ENCODE data around the gene CGB2. TPM values are rescaled to one million over a fixed set of nuclear protein-coding genes. Genes with fewer than 3 reads are reported as not detected.

Gene CGB2
- total and polyA plus RNA-seq, 2 of the 13 experiments (the other 11 are each of a cell fraction or from before 2014, with no cell fraction given): not detected

GRCh38 chr19:48992581-48993174, 39.0 kb upstream of the CGB2 start (continued):
- TF ChIP-seq ZBTB40 (IDR thresholded peaks at IDR 0.05) (no peak), ZBTB40 (CRISPR knock-in tag; IDR thresholded peaks at IDR 0.05) (peak; percentile 30; the same call in 1 of the 2 replicates), ATF7 (IDR thresholded peaks at IDR 0.05) (no peak), ATF7 (CRISPR knock-in tag; IDR thresholded peaks at IDR 0.05) (0 out of 2 replicates have a peak, but pooled peaks have one; percentile 8), AGO2 (optimal IDR thresholded peaks at IDR 0.05; ENCODE audit: low read depth, low read length) (no peak), ETV6 (CRISPR knock-in tag; conservative IDR thresholded peaks at IDR 0.05) (no peak; the same call in 1 of the 2 replicates), ZNF503 (CRISPR knock-in tag; IDR thresholded peaks at IDR 0.05) (no peak), SIN3A (IDR thresholded peaks at IDR 0.05; ENCODE audit: borderline replicate concordance, low read depth, low read length) (no peak), ZNF256 (CRISPR knock-in tag; conservative IDR thresholded peaks at IDR 0.05) (no peak), SETDB1 (CRISPR knock-in tag; IDR thresholded peaks at IDR 0.05; ENCODE audit: borderline replicate concordance) (no peak), ZNF296 (CRISPR knock-in tag; conservative IDR thresholded peaks at IDR 0.05) (no peak), EED (CRISPR knock-in tag; IDR thresholded peaks at IDR 0.05) (0 out of 2 replicates have a peak, but pooled peaks have one; percentile 26), FOXP1 (IDR thresholded peaks at IDR 0.05) (no peak), FOXP1 (CRISPR knock-in tag; IDR thresholded peaks at IDR 0.05) (no peak), ZNF17 (CRISPR knock-in tag; IDR thresholded peaks at IDR 0.05) (no peak), THAP9 (CRISPR knock-in tag; IDR thresholded peaks at IDR 0.05; ENCODE audit: borderline replicate concordance) (0 out of 2 replicates have a peak, but pooled peaks have one; percentile 1), ZNF331 (CRISPR knock-in tag; IDR thresholded peaks at IDR 0.05) (no peak), ZNF879 (CRISPR knock-in tag; IDR thresholded peaks at IDR 0.05) (no peak)
